Activated CD4-positive, alpha-beta memory T cell treated with anti-CD3 and anti-CD28 coated beads for 36 hours (primary cell): Measurements from ENCODE around the gene SENP5. TPM values are rescaled to one million over a fixed set of nuclear protein-coding genes. Genes with fewer than 3 reads are reported as not detected.
"Not testable (repeated sequence)": the region's sequence is repeated elsewhere in the genome, so short reads cannot be mapped to it uniquely, and the experiment has no call there.

Source experiments
- CTCF ChIA-PET: fragments of 350-600 bp; sonication (Branson Sonifier 250); formaldehyde crosslinking; loops from one replicate; lab custom pipeline; 2021; ENCODE audit warnings: antibody characterized with exemption, inconsistent platforms; lab: Charles Lee
- POLR2A ChIA-PET: fragments of 350-600 bp; sonication (Branson Sonifier 250); formaldehyde crosslinking; loops from one replicate; lab custom pipeline; 2021; ENCODE audit warnings: antibody characterized with exemption; lab: Charles Lee
- DNase-seq: peaks from one replicate; pipeline ENCODE4 v3.0.0-alpha.2; 2020
- H3K27ac Mint-ChIP-seq: one replicate; pipeline ENCODE4 v1.8.0; 2021; ENCODE audit warnings: mixed read lengths
- H3K27me3 Mint-ChIP-seq: one replicate; pipeline ENCODE4 v1.8.0; 2021; ENCODE audit warnings: mixed read lengths
- H3K36me3 Mint-ChIP-seq: one replicate; pipeline ENCODE4 v1.8.0; 2021; ENCODE audit warnings: mixed read lengths
- H3K4me1 Mint-ChIP-seq: one replicate; pipeline ENCODE4 v1.8.0; 2021; ENCODE audit warnings: low read depth, mixed read lengths
- H3K4me3 Mint-ChIP-seq: one replicate; pipeline ENCODE4 v1.8.0; 2021; ENCODE audit warnings: mild to moderate bottlenecking, mixed read lengths
- H3K9me3 Mint-ChIP-seq: one replicate; pipeline ENCODE4 v1.8.0; 2021; ENCODE audit warnings: mixed read lengths
- intact Hi-C: fragments of 100-400 bp; cut with micrococcal nuclease; formaldehyde crosslinking; loops from one replicate; pipeline ENCODE4 v1.15.1; 2023
- total RNA-seq, 2 experiments: library from RNA; stranded (reverse); gene quantifications; one replicate each; pipeline ENCODE4 v1.2.3, GENCODE V29; 2021

The SENP5 gene, protein sequence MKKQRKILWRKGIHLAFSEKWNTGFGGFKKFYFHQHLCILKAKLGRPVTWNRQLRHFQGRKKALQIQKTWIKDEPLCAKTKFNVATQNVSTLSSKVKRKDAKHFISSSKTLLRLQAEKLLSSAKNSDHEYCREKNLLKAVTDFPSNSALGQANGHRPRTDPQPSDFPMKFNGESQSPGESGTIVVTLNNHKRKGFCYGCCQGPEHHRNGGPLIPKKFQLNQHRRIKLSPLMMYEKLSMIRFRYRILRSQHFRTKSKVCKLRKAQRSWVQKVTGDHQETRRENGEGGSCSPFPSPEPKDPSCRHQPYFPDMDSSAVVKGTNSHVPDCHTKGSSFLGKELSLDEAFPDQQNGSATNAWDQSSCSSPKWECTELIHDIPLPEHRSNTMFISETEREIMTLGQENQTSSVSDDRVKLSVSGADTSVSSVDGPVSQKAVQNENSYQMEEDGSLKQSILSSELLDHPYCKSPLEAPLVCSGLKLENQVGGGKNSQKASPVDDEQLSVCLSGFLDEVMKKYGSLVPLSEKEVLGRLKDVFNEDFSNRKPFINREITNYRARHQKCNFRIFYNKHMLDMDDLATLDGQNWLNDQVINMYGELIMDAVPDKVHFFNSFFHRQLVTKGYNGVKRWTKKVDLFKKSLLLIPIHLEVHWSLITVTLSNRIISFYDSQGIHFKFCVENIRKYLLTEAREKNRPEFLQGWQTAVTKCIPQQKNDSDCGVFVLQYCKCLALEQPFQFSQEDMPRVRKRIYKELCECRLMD
- total RNA-seq, result 10 to 100 TPM; 30.5 to 32.0 TPM

DNA sequence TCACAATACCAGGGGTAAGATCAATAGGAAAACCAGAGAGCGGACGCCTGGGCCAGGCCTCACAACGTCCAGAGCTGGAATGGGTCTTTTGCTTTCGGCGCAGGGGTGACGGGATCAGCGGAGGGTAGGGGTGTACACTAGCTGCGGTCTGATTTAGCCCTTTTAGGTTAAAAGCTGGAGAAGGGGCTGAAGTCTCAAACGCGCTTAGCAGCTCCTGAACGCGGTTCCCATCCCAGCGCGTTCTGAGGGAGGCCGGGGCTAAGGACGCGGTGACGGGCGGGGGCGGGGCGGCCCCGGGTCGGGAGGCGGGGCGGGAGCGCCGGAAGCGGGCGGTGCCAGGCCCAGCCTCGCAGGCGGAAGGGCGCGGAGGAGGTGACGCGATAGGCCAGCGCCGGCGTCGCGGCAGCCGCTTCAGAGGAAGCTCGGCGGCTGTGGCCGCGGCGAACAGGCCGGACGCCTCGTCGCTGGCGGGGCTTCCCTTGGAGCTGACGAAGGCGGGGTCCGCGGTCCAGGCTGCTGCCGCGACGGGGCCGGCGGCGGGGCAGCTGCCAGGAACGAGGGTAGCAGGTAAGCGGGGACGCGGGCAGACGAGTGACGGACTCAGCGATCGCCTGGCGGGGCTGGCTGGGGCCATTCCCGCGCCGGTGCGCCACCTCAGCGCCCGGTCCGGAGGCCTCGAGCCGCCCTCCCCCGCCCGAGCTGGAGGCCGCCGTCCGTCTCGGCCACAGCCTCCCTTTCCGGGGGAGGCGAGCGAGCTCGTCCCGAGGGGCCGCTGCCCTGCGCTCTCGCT, at the start of gene SENP5:
Gene SENP5, plus strand, starts transcription at position 414 of the 790 bp plus-strand sequence. CDS start 17,262 bp downstream, outside the sequence.
- Mint-ChIP-seq H3K27me3 (no peaks in the 10 kb centered on the region), H3K36me3 (peaks cover 1% of the 10 kb centered on the region), H3K9me3 (peaks cover 2% of the 10 kb centered on the region), H3K4me3 (peak within 1 kb of the TSS; percentile 84), H3K27ac (peak within 1 kb of the TSS; percentile 85), H3K4me1 (peaks cover 29% of the 10 kb centered on the region)
- intact Hi-C loops, result loop anchor here (1.0 to 10.0 kb wide), 4 partner anchors 15 to 233 kb away; partner anchors contain the start of genes NCBP2 and NRROS
- peak; percentile 94 for DNase-seq
- CTCF ChIA-PET, result interaction anchor here (0.6 to 2.6 kb wide), 10 partner anchors 19 to 461 kb away, joined by 3 to 22 read pairs (median 3); partner anchors contain the start of genes NCBP2 and PIGZ
- POLR2A ChIA-PET, result interaction anchor here (0.6 to 3.0 kb wide), 10 partner anchors 16 to 872 kb away, joined by 3 to 36 read pairs (median 4); partner anchors contain the start of genes NCBP2 and PAK2

DNA sequence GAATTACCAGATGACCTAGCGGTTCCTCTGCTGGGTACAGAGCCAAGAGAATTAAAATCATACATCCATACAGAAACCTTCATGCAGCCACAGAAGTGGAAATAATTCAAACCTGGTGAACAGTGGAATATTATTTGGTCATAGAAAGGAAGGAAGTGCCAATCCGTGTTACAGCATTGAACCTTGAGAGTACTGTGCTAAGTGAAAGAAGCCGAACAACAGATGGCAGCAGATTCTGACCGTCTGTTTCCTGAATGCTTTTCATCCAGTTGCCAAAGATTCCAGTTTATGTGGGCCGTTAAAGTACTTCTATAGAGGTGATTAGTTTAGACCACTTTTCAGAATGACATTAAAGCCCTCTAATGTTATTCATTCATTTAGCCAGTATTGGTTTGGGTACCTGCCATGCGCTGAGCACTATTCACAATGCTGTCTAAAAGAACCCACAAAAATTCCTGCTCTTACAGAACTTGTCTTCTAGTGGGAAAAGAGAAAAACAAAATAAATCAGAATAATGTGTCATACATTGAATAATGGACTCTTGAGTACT, 45.8 kb upstream of the SENP5 start:
- intact Hi-C loops, result no loop called here
- H3K4me3 Mint-ChIP-seq, result no peak overlapping the region
- peaks cover 38% of the 10 kb centered on the region for H3K36me3 Mint-ChIP-seq
- ChIA-PET POLR2A (no interaction called here), CTCF (no interaction called here)
- no peak overlapping the region for H3K27ac Mint-ChIP-seq
- no peaks in the 10 kb centered on the region for H3K4me1 Mint-ChIP-seq
- DNase-seq, result no peak
- no peaks in the 10 kb centered on the region for H3K27me3 Mint-ChIP-seq
- no peaks in the 10 kb centered on the region for H3K9me3 Mint-ChIP-seq

DNA sequence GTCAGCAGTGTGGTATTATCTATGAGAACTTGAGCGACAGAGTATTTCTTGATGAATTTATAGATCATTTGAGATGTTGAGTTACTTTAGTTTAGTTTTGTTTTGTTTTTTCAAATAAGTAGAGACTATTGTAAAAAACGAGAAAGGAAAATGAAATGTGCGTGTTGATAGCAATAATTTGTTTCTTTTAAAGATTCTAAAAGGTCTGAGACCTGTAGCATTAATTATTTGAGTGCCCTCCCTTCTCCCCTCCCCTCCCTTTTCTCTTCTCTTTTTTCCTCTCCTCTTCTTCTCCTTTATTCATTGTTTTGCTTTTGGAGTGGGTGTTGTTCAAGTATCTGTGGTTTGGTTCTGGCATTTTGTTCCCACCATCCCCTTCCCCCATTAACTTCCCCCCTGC, 38.1 kb upstream of the SENP5 start:
- H3K4me3 Mint-ChIP-seq, intact Hi-C loops, H3K4me1 Mint-ChIP-seq, POLR2A ChIA-PET, H3K27me3 Mint-ChIP-seq, H3K9me3 Mint-ChIP-seq, CTCF ChIA-PET, H3K27ac Mint-ChIP-seq, DNase-seq: not testable (repeated sequence)
- H3K36me3 Mint-ChIP-seq, result peaks cover 11% of the 10 kb centered on the region

DNA sequence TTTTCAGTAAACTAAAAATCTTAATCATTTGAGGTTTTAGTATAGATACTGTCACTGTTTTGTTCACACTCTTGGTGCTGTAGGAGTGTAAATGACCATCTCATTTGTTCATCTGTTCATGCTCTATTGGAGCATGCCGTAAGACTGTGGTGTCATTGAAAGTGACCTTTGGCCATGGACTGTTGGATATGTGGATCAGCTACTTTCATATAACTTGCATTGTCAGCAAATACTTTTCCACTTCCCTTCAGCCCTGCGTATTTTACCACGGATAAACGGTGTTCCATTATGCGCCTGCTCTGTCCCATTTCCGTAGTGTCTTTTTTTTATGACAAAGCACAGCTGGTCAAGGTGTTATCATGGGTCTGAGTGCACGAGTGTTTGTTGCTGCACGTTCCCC, 32.6 kb upstream of the SENP5 start:
- intact Hi-C loops, result loop anchor here (5.0 kb wide), 1 partner anchor 352 kb away; no protein-coding TSS in a partner anchor
- Mint-ChIP-seq H3K36me3 (peaks cover 3% of the 10 kb centered on the region), H3K27me3 (no peaks in the 10 kb centered on the region), H3K9me3 (no peaks in the 10 kb centered on the region), H3K4me3 (no peak overlapping the region), H3K4me1 (no peaks in the 10 kb centered on the region), H3K27ac (no peak overlapping the region)
- DNase-seq, result no peak
- ChIA-PET POLR2A (no interaction called here), CTCF (interaction anchor here (0.6 to 1.3 kb wide), 3 partner anchors 135 to 256 kb away, joined by 3 to 4 read pairs (median 4); no protein-coding TSS in a partner anchor)

DNA sequence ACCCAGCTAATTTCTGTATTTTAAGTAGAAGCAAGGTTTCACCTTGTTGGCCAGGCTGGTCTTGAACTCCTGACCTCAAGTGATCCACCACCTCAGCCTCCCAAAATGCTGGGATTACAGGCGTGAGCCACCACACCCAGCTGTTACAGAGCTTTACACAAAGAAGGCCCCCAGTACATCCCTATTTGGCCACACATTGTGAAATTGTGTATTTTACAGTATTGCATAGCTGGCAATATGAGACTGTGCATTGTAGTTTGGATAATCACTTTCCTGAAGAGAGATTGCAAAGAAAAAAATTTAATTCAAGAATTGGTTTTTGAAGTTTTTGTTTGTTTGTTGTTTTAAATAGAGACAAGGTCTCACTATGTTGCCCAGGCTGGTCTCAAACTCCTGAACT, 31.1 kb upstream of the SENP5 start:
- CTCF ChIA-PET, result interaction anchor here (1.1 to 2.0 kb wide), 3 partner anchors 14 to 351 kb away, joined by 3 to 34 read pairs (median 14); no protein-coding TSS in a partner anchor
- H3K4me1 Mint-ChIP-seq, DNase-seq, H3K27me3 Mint-ChIP-seq, POLR2A ChIA-PET, H3K36me3 Mint-ChIP-seq, H3K4me3 Mint-ChIP-seq, H3K27ac Mint-ChIP-seq, H3K9me3 Mint-ChIP-seq: not testable (repeated sequence)
- intact Hi-C loops, result loop anchor here (5.0 kb wide), 1 partner anchor 351 kb away; no protein-coding TSS in a partner anchor

DNA sequence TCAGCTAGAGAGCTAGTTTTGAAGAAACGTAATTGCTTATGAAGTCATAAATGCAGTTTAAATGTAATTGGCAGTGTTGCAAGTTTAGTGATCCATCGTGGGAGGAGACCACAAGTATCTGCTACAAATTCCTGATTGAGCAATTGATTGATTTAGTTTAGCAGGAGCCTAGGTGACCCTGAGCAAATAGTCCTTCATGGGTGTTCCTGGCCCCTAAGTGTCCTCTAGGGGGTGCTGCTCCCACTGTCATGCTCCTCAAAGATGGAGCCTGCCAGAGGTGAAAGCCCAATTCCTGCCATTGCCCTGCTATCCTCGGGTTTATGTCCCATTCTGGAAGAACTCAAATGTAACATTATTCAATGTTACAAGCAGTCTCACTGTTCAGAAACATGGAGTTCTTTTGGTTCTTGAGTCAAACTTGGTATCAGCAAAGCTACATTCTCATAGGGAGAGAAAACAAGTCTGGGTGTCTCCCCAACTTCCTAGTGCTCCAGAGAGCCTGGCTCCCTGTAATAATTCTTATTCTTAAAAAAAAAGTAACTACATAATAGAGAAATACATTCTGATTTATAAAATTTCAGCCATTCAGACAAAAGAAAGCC, 29.8 kb upstream of the SENP5 start:
- Mint-ChIP-seq H3K27ac (no peak overlapping the region), H3K4me1 (no peaks in the 10 kb centered on the region), H3K27me3 (no peaks in the 10 kb centered on the region), H3K36me3 (no peaks in the 10 kb centered on the region), H3K4me3 (no peak overlapping the region), H3K9me3 (no peaks in the 10 kb centered on the region)
- intact Hi-C loops, result loop anchor here (1.0 to 5.0 kb wide), 4 partner anchors 104 to 349 kb away; partner anchors contain the start of gene NCBP2
- ChIA-PET POLR2A (interaction anchor here (1.6 kb wide), 2 partner anchors 104 to 132 kb away, joined by 5 read pairs; partner anchors contain the start of gene NCBP2), CTCF (interaction anchor here (0.5 to 2.0 kb wide), 30 partner anchors 13 to 749 kb away, joined by 3 to 34 read pairs (median 3); partner anchors contain the start of genes MELTF, NCBP2, PAK2 and SENP5)
- peak; percentile 85 for DNase-seq

DNA sequence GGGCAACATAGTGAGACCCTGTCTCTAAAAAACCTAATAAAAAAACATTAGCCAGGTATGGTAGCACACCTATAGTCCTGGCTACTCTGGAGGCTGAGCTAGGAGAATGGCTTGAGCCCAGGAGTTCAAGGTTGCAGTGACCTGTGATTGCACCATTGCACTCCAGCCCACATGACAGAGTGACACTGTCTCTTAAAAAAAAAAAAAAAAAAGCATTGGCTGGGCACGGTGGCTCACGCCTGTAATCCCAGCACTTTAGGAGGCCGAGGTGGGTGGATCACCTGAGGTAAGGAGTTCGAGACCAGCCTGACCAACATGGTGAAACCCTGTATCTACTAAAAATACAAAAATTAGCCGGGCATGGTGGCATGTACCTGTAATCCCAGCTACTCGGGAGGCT, 28.4 kb upstream of the SENP5 start:
- H3K27ac Mint-ChIP-seq, POLR2A ChIA-PET, H3K27me3 Mint-ChIP-seq, H3K4me3 Mint-ChIP-seq, DNase-seq, H3K9me3 Mint-ChIP-seq, H3K36me3 Mint-ChIP-seq, H3K4me1 Mint-ChIP-seq: not testable (repeated sequence)
- intact Hi-C loops, result loop anchor here (5.0 kb wide), 1 partner anchor 348 kb away; no protein-coding TSS in a partner anchor
- CTCF ChIA-PET, result interaction anchor here (1.1 to 1.2 kb wide), 2 partner anchors 132 to 139 kb away, joined by 3 to 5 read pairs; no protein-coding TSS in a partner anchor

DNA sequence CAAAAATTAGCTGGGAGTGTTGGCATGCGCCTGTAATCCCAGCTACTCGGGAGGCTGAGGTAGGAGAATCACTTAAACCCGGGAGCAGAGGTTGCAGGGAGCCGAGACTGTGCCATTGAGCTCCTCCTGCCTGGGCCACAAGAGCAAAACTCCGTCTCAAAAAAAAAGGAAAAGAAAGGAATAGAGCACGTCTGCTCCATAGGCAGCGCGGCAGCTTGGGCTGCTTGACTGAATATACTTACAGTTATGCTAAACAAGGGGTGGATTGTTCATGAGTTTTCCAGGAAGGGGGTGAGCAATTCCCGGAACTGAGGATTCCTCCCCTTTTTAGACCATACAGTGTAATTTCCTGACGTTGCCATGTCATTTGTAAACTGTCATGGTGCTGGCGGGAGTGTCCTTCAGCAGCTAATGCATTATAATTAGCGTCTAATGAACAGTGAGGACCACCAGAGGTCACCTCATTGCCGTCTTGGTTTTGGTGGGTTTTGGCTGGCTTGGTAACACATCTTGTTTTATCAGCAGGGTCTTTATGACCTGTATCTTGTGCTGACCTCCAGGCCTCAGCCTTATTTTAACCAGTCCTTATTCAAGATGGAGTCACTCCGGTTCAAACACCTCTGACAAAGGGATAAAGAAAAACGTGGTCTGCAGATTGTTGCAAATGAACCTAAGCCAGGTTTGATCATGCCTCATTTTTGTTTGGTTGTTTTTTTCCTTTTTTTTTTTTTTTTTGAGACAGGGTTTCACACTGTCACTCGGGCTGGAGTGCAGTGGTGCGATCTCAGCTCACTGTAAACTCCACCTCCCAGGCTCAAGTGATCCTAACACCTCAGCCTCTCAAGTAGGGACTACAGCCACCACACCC, 24.9 kb upstream of the SENP5 start:
- no peaks in the 10 kb centered on the region for H3K36me3 Mint-ChIP-seq
- intact Hi-C loops, result no loop called here
- CTCF ChIA-PET, result interaction anchor here (0.6 to 1.3 kb wide), 3 partner anchors 25 to 233 kb away, joined by 3 to 5 read pairs (median 3); partner anchors contain the start of gene SENP5
- POLR2A ChIA-PET, result interaction anchor here (0.9 kb wide), 1 partner anchor 202 kb away, joined by 3 read pairs; no protein-coding TSS in a partner anchor
- DNase-seq, result peak; percentile 19
- no peaks in the 10 kb centered on the region for H3K9me3 Mint-ChIP-seq
- no peaks in the 10 kb centered on the region for H3K27me3 Mint-ChIP-seq
- no peaks in the 10 kb centered on the region for H3K4me1 Mint-ChIP-seq
- no peak overlapping the region for H3K27ac Mint-ChIP-seq
- H3K4me3 Mint-ChIP-seq, result no peak overlapping the region

DNA sequence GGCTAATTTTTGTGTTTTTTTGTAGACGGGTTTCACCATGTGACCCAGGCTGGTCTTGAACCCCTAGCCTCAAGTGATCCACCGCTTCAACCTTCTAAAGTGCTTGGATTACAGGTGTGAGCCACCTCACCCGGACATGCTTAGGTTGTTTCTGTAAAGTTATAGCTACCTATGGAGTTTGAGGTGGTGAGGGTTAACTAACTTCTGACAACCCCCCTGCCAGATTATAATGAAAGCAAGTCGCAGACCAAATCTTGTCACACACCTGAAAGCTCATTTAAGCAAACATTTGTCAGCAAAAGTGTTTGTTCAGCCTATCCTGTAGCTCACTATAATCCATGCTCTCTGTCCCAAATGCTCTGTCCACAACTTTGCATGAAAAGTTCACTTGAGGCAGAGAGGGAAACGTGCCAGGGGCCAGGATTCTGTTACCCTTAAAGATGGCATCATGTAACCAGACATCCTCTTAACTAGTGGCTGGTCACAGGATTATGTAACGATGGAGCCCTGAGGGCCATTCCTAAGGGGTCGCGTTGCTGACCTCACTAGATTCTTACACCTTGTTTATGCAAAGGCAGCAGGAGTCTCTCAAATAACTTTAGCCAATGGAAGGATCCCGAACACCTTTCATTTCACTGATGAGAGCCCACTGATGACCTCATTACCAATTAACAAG, 24.1 kb upstream of the SENP5 start:
- no peaks in the 10 kb centered on the region for H3K9me3 Mint-ChIP-seq
- no peaks in the 10 kb centered on the region for H3K27me3 Mint-ChIP-seq
- CTCF ChIA-PET, result interaction anchor here (0.9 to 1.3 kb wide), 2 partner anchors 24 to 234 kb away, joined by 3 read pairs; partner anchors contain the start of gene SENP5
- H3K36me3 Mint-ChIP-seq, result no peaks in the 10 kb centered on the region
- no peak overlapping the region for H3K4me3 Mint-ChIP-seq
- no peak for DNase-seq
- no peaks in the 10 kb centered on the region for H3K4me1 Mint-ChIP-seq
- intact Hi-C loops, result no loop called here
- POLR2A ChIA-PET, result no interaction called here
- no peak overlapping the region for H3K27ac Mint-ChIP-seq
